IgD-negative memory B cell (primary cell): ENCODE data around the gene FADS6. TPM values are rescaled to one million over a fixed set of nuclear protein-coding genes. Genes with fewer than 3 reads are reported as not detected.

Source experiments
- H3K27ac Mint-ChIP-seq, 3 donors: one replicate each; pipeline ENCODE4 v1.8.0; 2020 to 2022; ENCODE audit warnings: mild to moderate bottlenecking in 3 of 3, mixed read lengths in 3 of 3, moderate library complexity in 1 of 3
- H3K27me3 Mint-ChIP-seq: one replicate; pipeline ENCODE4 v1.8.0; 2021; ENCODE audit warnings: mixed read lengths
- H3K36me3 Mint-ChIP-seq: one replicate; pipeline ENCODE4 v1.8.0; 2020; ENCODE audit warnings: mild to moderate bottlenecking, mixed read lengths
- H3K4me1 Mint-ChIP-seq, 3 donors: one replicate each; pipeline ENCODE4 v1.8.0; 2020 to 2022; ENCODE audit warnings: mixed read lengths in 3 of 3, mild to moderate bottlenecking in 1 of 3
- H3K4me3 Mint-ChIP-seq, 4 donors: one replicate each; pipeline ENCODE4 v1.8.0; 2020 to 2022; ENCODE audit warnings: mild to moderate bottlenecking in 4 of 4, mixed read lengths in 4 of 4, moderate library complexity in 3 of 4
- H3K9me3 Mint-ChIP-seq, 3 donors: one replicate each; pipeline ENCODE4 v1.8.0; 2020 to 2021; ENCODE audit warnings: mixed read lengths in 3 of 3, mild to moderate bottlenecking in 1 of 3
- polyA plus RNA-seq: library from polyadenylated mRNA; unstranded; fragments of 300-500 nt; fragmentation: Illumina TruSeq; gene quantifications from one replicate; pipeline ENCODE4 v1.2.3, GENCODE V29; 2021

Gene FADS6
- polyA plus RNA-seq, 1 donor from 2014 or later = not detected

GRCh38 chr17:74860872-74861661 lies 32.4 kb downstream of the FADS6 start:
- H3K9me3 Mint-ChIP-seq = no peaks in the 10 kb centered on the region
- peak overlapping the region in 3 of 4 donors; percentile 62 to 84 (median 78) for H3K4me3 Mint-ChIP-seq
- peaks cover 40% of the 10 kb centered on the region for H3K27me3 Mint-ChIP-seq

GRCh38 chr17:74860229-74860871 lies 33.1 kb downstream of the FADS6 start:
- H3K9me3 Mint-ChIP-seq = no peaks in the 10 kb centered on the region
- H3K27ac Mint-ChIP-seq = peak overlapping the region in 1 of 3 donors; percentile 76
- H3K4me3 Mint-ChIP-seq = peak overlapping the region in 3 of 4 donors; percentile 52 to 84 (median 78)
- H3K36me3 Mint-ChIP-seq = no peaks in the 10 kb centered on the region
- H3K4me1 Mint-ChIP-seq = peaks cover 3 to 6% (median 5%) of the 10 kb centered on the region in 3 donors
- peaks cover 47% of the 10 kb centered on the region for H3K27me3 Mint-ChIP-seq

More at GRCh38 chr17:74860872-74861661, 32.4 kb downstream of the FADS6 start:
- Mint-ChIP-seq H3K4me1 (peaks cover 3 to 6% (median 5%) of the 10 kb centered on the region in 3 donors), H3K27ac (no peak overlapping the region), H3K36me3 (no peaks in the 10 kb centered on the region)

GRCh38 chr17:74859459-74860228 lies 33.8 kb downstream of the FADS6 start, which contains the start of gene GRIN2C:
TSS of gene GRIN2C (minus strand) at chr17:74859885. CDS start at chr17:74855092, 4,793 bp downstream.
- H3K9me3 Mint-ChIP-seq = no peaks in the 10 kb centered on the region
- peak within 1 kb of the TSS in 2 of 3 donors; percentile 10 to 76 for H3K27ac Mint-ChIP-seq
- peaks cover 49% of the 10 kb centered on the region for H3K27me3 Mint-ChIP-seq
- H3K4me3 Mint-ChIP-seq = peak within 1 kb of the TSS in 3 of 4 donors; percentile 52 to 84 (median 78)
- no peaks in the 10 kb centered on the region for H3K36me3 Mint-ChIP-seq
- peaks cover 0 to 1% (median under 1%) of the 10 kb centered on the region in 3 donors for H3K4me1 Mint-ChIP-seq

- Mint-ChIP-seq H3K27me3 (peaks cover 57% of the 10 kb centered on the region), H3K9me3 (no peaks in the 10 kb centered on the region), H3K27ac (peak overlapping the region in 2 of 3 donors; percentile 10 to 32), H3K36me3 (no peaks in the 10 kb centered on the region), H3K4me1 (peaks cover 0 to 1% (median 0%) of the 10 kb centered on the region in 3 donors), H3K4me3 (peak overlapping the region in 2 of 4 donors; percentile 38 to 52)
These were observed 34.6 kb downstream of the FADS6 start for GRCh38 chr17:74858672-74859458.

GRCh38 chr17:74857191-74857590 lies 36.2 kb downstream of the FADS6 start:
- H3K4me3 Mint-ChIP-seq = no peak overlapping the region

GRCh38 chr17:74856112-74856511 lies 37.3 kb downstream of the FADS6 start:
- Mint-ChIP-seq H3K27me3 (peaks cover 59% of the 10 kb centered on the region), H3K36me3 (no peaks in the 10 kb centered on the region), H3K9me3 (no peaks in the 10 kb centered on the region), H3K27ac (no peak overlapping the region), H3K4me1 (peaks cover 4 to 6% (median 5%) of the 10 kb centered on the region in 3 donors), H3K4me3 (peak overlapping the region in 1 of 4 donors; percentile 4)

More at GRCh38 chr17:74857191-74857590, 36.2 kb downstream of the FADS6 start:
- Mint-ChIP-seq H3K9me3 (no peaks in the 10 kb centered on the region), H3K27me3 (peaks cover 62% of the 10 kb centered on the region), H3K4me1 (peaks cover 3 to 6% (median 5%) of the 10 kb centered on the region in 3 donors), H3K36me3 (no peaks in the 10 kb centered on the region), H3K27ac (peak overlapping the region in 1 of 3 donors; percentile 8)

GRCh38 chr17:74855323-74855722 lies 38.1 kb downstream of the FADS6 start:
- Mint-ChIP-seq H3K4me1 (peaks cover 5 to 6% (median 5%) of the 10 kb centered on the region in 3 donors), H3K4me3 (no peak overlapping the region), H3K27me3 (peaks cover 55% of the 10 kb centered on the region)

GRCh38 chr17:74854792-74855191 lies 38.6 kb downstream of the FADS6 start:
- H3K4me1 Mint-ChIP-seq = peaks cover 4 to 6% (median 5%) of the 10 kb centered on the region in 3 donors
- H3K27ac Mint-ChIP-seq = peak overlapping the region in 1 of 3 donors; percentile 4
- H3K9me3 Mint-ChIP-seq = no peaks in the 10 kb centered on the region
- H3K36me3 Mint-ChIP-seq = no peaks in the 10 kb centered on the region
- H3K27me3 Mint-ChIP-seq = peaks cover 52% of the 10 kb centered on the region
- no peak overlapping the region for H3K4me3 Mint-ChIP-seq

More at GRCh38 chr17:74855323-74855722, 38.1 kb downstream of the FADS6 start:
- no peaks in the 10 kb centered on the region for H3K36me3 Mint-ChIP-seq
- peak overlapping the region in 1 of 3 donors; percentile 4 for H3K27ac Mint-ChIP-seq
- no peaks in the 10 kb centered on the region for H3K9me3 Mint-ChIP-seq

GRCh38 chr17:74853669-74854068 lies 39.8 kb downstream of the FADS6 start:
- no peaks in the 10 kb centered on the region for H3K36me3 Mint-ChIP-seq
- H3K4me1 Mint-ChIP-seq = peaks cover 4 to 6% (median 5%) of the 10 kb centered on the region in 3 donors
- no peak overlapping the region for H3K27ac Mint-ChIP-seq
- H3K27me3 Mint-ChIP-seq = peaks cover 47% of the 10 kb centered on the region
- no peaks in the 10 kb centered on the region for H3K9me3 Mint-ChIP-seq
- no peak overlapping the region for H3K4me3 Mint-ChIP-seq

GRCh38 chr17:74853048-74853397 lies 40.4 kb downstream of the FADS6 start:
- H3K4me3 Mint-ChIP-seq = peak overlapping the region in 1 of 4 donors; percentile 85
- peaks cover 2% of the 10 kb centered on the region for H3K36me3 Mint-ChIP-seq
- peaks cover 45% of the 10 kb centered on the region for H3K27me3 Mint-ChIP-seq
- H3K9me3 Mint-ChIP-seq = no peaks in the 10 kb centered on the region
- peak overlapping the region in 1 of 3 donors; percentile 57 for H3K27ac Mint-ChIP-seq
- peaks cover 4 to 6% (median 5%) of the 10 kb centered on the region in 3 donors for H3K4me1 Mint-ChIP-seq

GRCh38 chr17:74852237-74853047 lies 41.0 kb downstream of the FADS6 start:
- Mint-ChIP-seq H3K36me3 (peaks cover 2% of the 10 kb centered on the region), H3K27ac (peak overlapping the region in 1 of 3 donors; percentile 57), H3K4me3 (peak overlapping the region in 1 of 4 donors; percentile 85), H3K4me1 (peaks cover 4 to 6% (median 5%) of the 10 kb centered on the region in 3 donors), H3K9me3 (no peaks in the 10 kb centered on the region), H3K27me3 (peaks cover 43% of the 10 kb centered on the region)

GRCh38 chr17:74851612-74852236 lies 41.7 kb downstream of the FADS6 start:
- H3K27me3 Mint-ChIP-seq = peaks cover 39% of the 10 kb centered on the region
- H3K9me3 Mint-ChIP-seq = no peaks in the 10 kb centered on the region
- peak overlapping the region in 1 of 4 donors; percentile 63 for H3K4me3 Mint-ChIP-seq
- H3K4me1 Mint-ChIP-seq = peaks cover 4 to 6% (median 5%) of the 10 kb centered on the region in 3 donors
- H3K36me3 Mint-ChIP-seq = peaks cover 2% of the 10 kb centered on the region
- H3K27ac Mint-ChIP-seq = no peak overlapping the region

- Mint-ChIP-seq H3K9me3 (no peaks in the 10 kb centered on the region), H3K36me3 (peaks cover 2% of the 10 kb centered on the region), H3K27me3 (peaks cover 33% of the 10 kb centered on the region), H3K27ac (peak overlapping the region in 1 of 3 donors; percentile 2), H3K4me1 (peaks cover 4 to 6% (median 5%) of the 10 kb centered on the region in 3 donors), H3K4me3 (peak overlapping the region in 1 of 4 donors; percentile 63)
These were observed 42.5 kb downstream of the FADS6 start for GRCh38 chr17:74850914-74851313.
